ENCODE data around the gene LRP1. TPM values are rescaled to one million over a fixed set of nuclear protein-coding genes. Genes with fewer than 3 reads are reported as not detected.
A peak's percentile ranks its signal among the peaks of the same experiment; 100 is the strongest.

The LRP1 gene
- total RNA-seq, 4 donors from 2014 or later, result 83.1 to 149 (median 106) TPM

GRCh38 chr12:57095440-57095839 lies 32.8 kb upstream of the LRP1 start:
- no peaks in the 10 kb centered on the region for H3K9me3 ChIP-seq
- TF ChIP-seq EP300 (IDR thresholded peaks at IDR 0.05), result no peak
- TF ChIP-seq POLR2A (IDR thresholded peaks at IDR 0.05), result no peak
- TF ChIP-seq CTCF (IDR thresholded peaks at IDR 0.05), result no peak
- TF ChIP-seq POLR2AphosphoS5 (IDR thresholded peaks at IDR 0.05), result no peak
- H3K36me3 ChIP-seq, result peaks cover 87% of the 10 kb centered on the region
- H3K4me3 ChIP-seq, result no peak overlapping the region
- peak overlapping the region; percentile 86 for H3K27ac ChIP-seq
- H3K4me1 ChIP-seq, result peaks cover 91% of the 10 kb centered on the region
- DNase-seq (ENCODE audit: low spot score in 2 of 2), result no peak
- 54% methylated on average over 3 of the region's 3 CpGs for WGBS
- H3K27me3 ChIP-seq, result no peaks in the 10 kb centered on the region

- H3K27me3 ChIP-seq, result no peaks in the 10 kb centered on the region
- peaks cover 85% of the 10 kb centered on the region for H3K36me3 ChIP-seq
- no peaks in the 10 kb centered on the region for H3K9me3 ChIP-seq
- peak overlapping the region; percentile 86 for H3K27ac ChIP-seq
- WGBS, result 53% methylated on average over 6 of the region's 6 CpGs
- no peak for TF ChIP-seq POLR2A (IDR thresholded peaks at IDR 0.05)
- TF ChIP-seq POLR2AphosphoS5 (IDR thresholded peaks at IDR 0.05), result peak in 2 of 3 donors; percentile 45 to 84
- no peak for TF ChIP-seq EP300 (IDR thresholded peaks at IDR 0.05)
- H3K4me3 ChIP-seq, result no peak overlapping the region
- DNase-seq (ENCODE audit: low spot score in 2 of 2), result peak in 1 of 2 donors; percentile 68
- H3K4me1 ChIP-seq, result peaks cover 88% of the 10 kb centered on the region
Measured at GRCh38 chr12:57096099-57096572, 32.1 kb upstream of the LRP1 start.

GRCh38 chr12:57096748-57097553 lies 31.3 kb upstream of the LRP1 start:
- no peaks in the 10 kb centered on the region for H3K27me3 ChIP-seq
- 85% methylated on average over 6 of the region's 8 CpGs for WGBS
- peaks cover 81% of the 10 kb centered on the region for H3K36me3 ChIP-seq
- peaks cover 80% of the 10 kb centered on the region for H3K4me1 ChIP-seq
- no peaks in the 10 kb centered on the region for H3K9me3 ChIP-seq
- no peak for TF ChIP-seq EP300 (IDR thresholded peaks at IDR 0.05)
- TF ChIP-seq POLR2A (IDR thresholded peaks at IDR 0.05), result no peak
- TF ChIP-seq CTCF (IDR thresholded peaks at IDR 0.05), result no peak
- TF ChIP-seq POLR2AphosphoS5 (IDR thresholded peaks at IDR 0.05), result no peak
- peak overlapping the region; percentile 86 for H3K27ac ChIP-seq
- peak in 1 of 2 donors; percentile 60 for DNase-seq (ENCODE audit: low spot score in 2 of 2)
- no peak overlapping the region for H3K4me3 ChIP-seq

- peak overlapping the region; percentile 86 for H3K27ac ChIP-seq
- H3K4me1 ChIP-seq, result peaks cover 75% of the 10 kb centered on the region
- H3K36me3 ChIP-seq, result peaks cover 81% of the 10 kb centered on the region
Measured at GRCh38 chr12:57097554-57097835, 30.8 kb upstream of the LRP1 start.

GRCh38 chr12:57098546-57098945 lies 29.7 kb upstream of the LRP1 start:
- Histone ChIP-seq H3K27me3 (no peaks in the 10 kb centered on the region), H3K4me3 (no peak overlapping the region), H3K9me3 (no peaks in the 10 kb centered on the region), H3K27ac (peak overlapping the region; percentile 55), H3K4me1 (peaks cover 64% of the 10 kb centered on the region), H3K36me3 (peaks cover 73% of the 10 kb centered on the region)
- peak in 1 of 2 donors; percentile 42 for DNase-seq (ENCODE audit: low spot score in 2 of 2)
- TF ChIP-seq CTCF (IDR thresholded peaks at IDR 0.05), result no peak
- no peak for TF ChIP-seq POLR2A (IDR thresholded peaks at IDR 0.05)
- no peak for TF ChIP-seq EP300 (IDR thresholded peaks at IDR 0.05)
- 50% methylated on average over 1 of the region's 1 CpG for WGBS

More at GRCh38 chr12:57097554-57097835, 30.8 kb upstream of the LRP1 start:
- WGBS, result 85% methylated on average over 8 of the region's 8 CpGs
- H3K9me3 ChIP-seq, result no peaks in the 10 kb centered on the region
- H3K4me3 ChIP-seq, result no peak overlapping the region
- no peak for TF ChIP-seq POLR2A (IDR thresholded peaks at IDR 0.05)
- no peak for TF ChIP-seq POLR2AphosphoS5 (IDR thresholded peaks at IDR 0.05)
- no peak for TF ChIP-seq EP300 (IDR thresholded peaks at IDR 0.05)
- no peak for TF ChIP-seq CTCF (IDR thresholded peaks at IDR 0.05)
- no peaks in the 10 kb centered on the region for H3K27me3 ChIP-seq
- peak in 1 of 2 donors; percentile 35 for DNase-seq (ENCODE audit: low spot score in 2 of 2)
